ENCODE results near the gene PTPN12.
"Not testable (repeated sequence)": the region's sequence is repeated elsewhere in the genome, so short reads cannot be mapped to it uniquely, and the experiment has no call there.

The PTPN12 gene

GRCh38 chr7:77537136-77537777, at the start of gene PTPN12:
Gene PTPN12, plus strand, starts transcription at chr7:77537295. Its CDS starts 252 bp downstream, at chr7:77537547.
- DNase-seq, result no peak

GRCh38 chr7:77488986-77489385, 48.1 kb upstream of the PTPN12 start:
- DNase-seq, result no peak

GRCh38 chr7:77497079-77497478, 40.0 kb upstream of the PTPN12 start:
- no peak for DNase-seq

GRCh38 chr7:77498659-77499379, 38.3 kb upstream of the PTPN12 start:
- DNase-seq, result no peak

- no peak for DNase-seq
Observed at GRCh38 chr7:77501192-77501515, 35.9 kb upstream of the PTPN12 start.

GRCh38 chr7:77504951-77505350, 32.1 kb upstream of the PTPN12 start:
- DNase-seq, result no peak

GRCh38 chr7:77506899-77507298, 30.2 kb upstream of the PTPN12 start:
- DNase-seq, result no peak

GRCh38 chr7:77513002-77513670, 24.0 kb upstream of the PTPN12 start:
- not testable (repeated sequence) for DNase-seq

- DNase-seq, result no peak
Observed at GRCh38 chr7:77516085-77516484, 21.0 kb upstream of the PTPN12 start.

- DNase-seq, result no peak
Observed at GRCh38 chr7:77520261-77520660, 16.8 kb upstream of the PTPN12 start.

GRCh38 chr7:77521537-77521936, 15.6 kb upstream of the PTPN12 start:
- not testable (repeated sequence) for DNase-seq

- DNase-seq, result no peak
Observed at GRCh38 chr7:77524731-77525130, 12.4 kb upstream of the PTPN12 start.

- DNase-seq, result no peak
Observed at GRCh38 chr7:77525231-77525630, 11.9 kb upstream of the PTPN12 start.

- no peak for DNase-seq
Observed at GRCh38 chr7:77528368-77528767, 8.7 kb upstream of the PTPN12 start.

- no peak for DNase-seq
Observed at GRCh38 chr7:77529279-77529678, 7.8 kb upstream of the PTPN12 start.

- no peak for DNase-seq
Observed at GRCh38 chr7:77531038-77531437, 6.1 kb upstream of the PTPN12 start.

GRCh38 chr7:77532247-77532646, 4.8 kb upstream of the PTPN12 start:
- DNase-seq, result no peak

GRCh38 chr7:77532732-77533131, 4.4 kb upstream of the PTPN12 start:
- not testable (repeated sequence) for DNase-seq

GRCh38 chr7:77534046-77534445, 3.0 kb upstream of the PTPN12 start:
- not testable (repeated sequence) for DNase-seq

- no peak for DNase-seq
Observed at GRCh38 chr7:77536017-77536412, 1.1 kb upstream of the PTPN12 start.

GRCh38 chr7:77536413-77537135, 521 bp upstream of the PTPN12 start:
- DNase-seq, result peak; percentile 98

GRCh38 chr7:77537778-77538280, 734 bp downstream of the PTPN12 start:
- DNase-seq, result no peak
